Measurements from ENCODE around the gene PDE1A.
"Not testable (repeated sequence)": the region's sequence is repeated elsewhere in the genome, so short reads cannot be mapped to it uniquely, and the experiment has no call there.

PDE1A gene

DNA sequence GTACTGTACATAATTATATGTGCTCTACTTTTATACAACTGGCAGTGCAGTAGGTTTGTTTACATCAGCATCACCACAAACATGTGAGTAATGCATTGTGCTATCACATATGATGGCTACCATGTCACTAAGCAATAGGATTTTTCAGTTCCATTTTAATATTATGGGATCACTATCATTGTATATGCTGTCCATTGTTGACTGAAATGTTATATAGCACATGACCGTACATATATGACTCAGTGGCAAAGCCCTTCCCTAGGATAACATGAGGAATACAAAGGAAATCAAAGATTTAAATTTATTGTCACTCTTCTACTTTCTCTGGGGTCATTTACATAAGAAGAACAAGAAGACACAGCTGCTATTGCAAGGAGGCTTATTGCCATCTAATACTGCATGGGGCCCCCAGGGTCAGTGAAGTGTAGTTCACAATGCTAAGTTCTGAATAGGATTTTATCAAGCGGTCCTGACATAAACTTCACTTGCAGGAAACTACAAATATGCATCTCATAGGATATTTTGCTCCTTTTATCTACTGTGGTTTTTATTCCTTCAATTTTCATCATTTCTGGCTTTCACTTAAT is 21.8 kb downstream of the PDE1A start:
- DNase-seq: no peak

DNA sequence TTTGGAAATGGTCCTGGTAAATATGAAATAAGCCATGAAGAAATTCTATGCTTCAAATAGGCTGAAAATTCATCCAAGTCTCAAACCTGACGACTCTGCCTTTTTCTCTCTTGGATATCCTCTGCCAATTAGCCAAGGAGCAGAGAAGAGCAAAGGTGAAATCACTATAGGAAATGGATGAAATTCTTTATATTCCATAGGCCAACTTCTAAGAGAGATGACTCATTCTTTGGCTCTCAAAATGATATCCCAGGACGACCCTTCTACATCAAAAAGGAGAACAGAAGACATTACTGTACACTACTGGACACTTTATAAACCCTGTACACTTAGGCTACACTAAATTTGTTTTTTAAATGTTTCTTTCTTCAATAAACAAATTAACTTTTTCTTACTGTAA is 22.7 kb downstream of the PDE1A start:
- DNase-seq: no peak

DNA sequence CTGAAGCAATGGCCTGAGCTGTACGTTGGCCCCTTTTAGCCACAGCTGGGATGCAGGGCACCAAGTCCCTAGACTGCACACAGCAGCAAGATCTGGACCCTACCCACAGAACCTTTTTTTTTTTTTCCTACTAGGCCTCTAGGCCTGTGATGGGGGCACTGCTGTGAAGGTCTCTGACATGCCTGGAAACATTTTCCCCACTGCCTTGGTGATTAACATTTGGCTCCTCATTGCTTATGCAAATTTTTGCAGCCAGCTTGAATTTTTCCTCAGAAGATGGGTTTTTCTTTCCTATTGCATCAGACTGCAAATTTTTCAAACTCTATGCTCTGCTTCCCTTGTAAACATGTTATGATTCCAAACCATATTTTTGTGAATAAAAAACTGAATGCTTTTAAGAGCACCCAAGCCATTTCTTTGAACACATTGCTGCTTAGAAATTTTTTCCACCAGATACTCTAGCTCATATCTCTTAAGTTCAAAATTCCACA is 33.5 kb downstream of the PDE1A start:
- no peak for DNase-seq

DNA sequence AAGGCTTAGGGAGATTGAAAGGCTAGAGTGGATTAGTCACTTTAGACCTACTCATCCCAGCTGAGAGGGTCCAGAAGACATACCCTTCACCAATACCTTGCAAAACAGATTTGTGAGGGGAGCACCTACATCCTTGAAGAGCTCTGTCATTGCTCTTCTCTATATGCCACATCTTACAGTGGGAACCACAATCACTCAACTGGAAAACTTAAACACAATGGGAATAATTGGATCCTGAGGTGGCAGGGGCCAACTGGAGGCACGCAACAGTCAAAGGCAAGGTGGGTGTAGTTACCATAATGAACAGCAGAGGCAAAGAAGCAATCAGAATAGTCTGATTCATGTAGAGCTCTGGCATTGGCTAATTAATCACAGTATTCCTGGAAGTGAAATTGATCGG is 35.4 kb downstream of the PDE1A start:
- DNase-seq: no peak

DNA sequence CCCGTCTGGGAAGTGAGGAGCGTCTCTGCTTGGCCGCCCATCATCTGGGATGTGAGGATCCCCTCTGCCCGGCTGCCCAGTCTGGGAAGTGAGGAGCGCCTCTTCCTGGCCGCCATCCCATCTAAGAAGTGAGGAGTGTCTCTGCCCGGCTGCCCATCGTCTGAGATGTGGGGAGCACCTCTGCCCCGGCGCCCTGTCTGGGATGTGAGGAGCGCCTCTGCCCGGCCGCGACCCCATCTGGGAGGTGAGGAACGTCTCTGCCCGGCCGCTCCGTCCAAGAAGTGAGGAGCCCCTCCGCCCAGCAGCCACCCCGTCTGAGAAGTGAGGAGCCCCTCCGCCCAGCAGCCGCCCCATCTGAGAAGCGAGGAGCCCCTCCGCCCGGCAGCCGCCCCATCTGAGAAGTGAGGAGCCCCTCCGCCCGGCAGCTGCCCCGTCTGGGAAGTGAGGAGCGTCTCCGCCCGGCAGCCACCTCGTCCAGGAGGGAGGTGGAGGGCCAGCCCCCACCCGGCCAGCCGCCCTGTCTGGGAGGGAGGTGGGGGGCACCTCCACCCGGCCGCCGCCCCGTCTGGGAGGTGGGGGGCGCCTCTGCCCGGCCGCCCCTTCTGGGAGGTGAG is 40.5 kb downstream of the PDE1A start:
- DNase-seq: not testable (repeated sequence)

DNA sequence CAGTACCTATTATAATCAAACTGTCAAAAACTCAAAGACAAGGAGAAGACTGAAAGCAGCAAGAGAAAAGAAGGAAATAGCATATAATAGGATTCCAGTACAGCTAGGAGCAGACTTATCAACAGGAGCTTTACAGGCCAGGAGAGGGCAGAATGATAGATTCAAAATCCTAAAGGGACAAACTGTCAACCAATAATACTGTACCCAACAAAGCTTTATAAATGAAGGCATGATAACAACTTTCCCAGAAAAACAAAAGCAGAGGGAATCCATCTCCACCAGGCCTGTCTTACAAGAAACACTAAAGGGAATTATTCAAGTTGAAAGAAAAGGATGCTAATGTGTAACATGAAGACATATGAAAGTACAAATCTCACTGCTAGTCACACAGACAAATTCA is 42.0 kb downstream of the PDE1A start:
- no peak for DNase-seq

DNA sequence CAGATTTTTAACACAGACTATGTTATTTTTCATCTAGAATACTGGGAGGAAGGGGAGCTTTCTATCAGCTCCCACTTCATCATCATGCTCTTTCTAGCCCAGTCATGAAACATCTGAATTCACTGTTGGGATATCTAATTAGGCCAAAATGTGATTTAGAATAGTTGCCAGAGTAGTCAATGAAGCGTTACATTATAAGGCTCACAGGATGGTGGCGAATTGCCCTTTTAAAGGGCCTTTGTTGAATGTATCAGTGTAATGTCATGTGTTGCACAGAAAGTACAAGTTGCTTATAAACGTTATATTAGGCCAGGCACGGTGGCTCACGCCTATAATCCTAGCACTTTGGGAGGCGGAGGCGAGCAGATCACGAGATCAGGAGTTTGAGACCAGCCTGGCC is 45.6 kb downstream of the PDE1A start:
- DNase-seq: no peak

DNA sequence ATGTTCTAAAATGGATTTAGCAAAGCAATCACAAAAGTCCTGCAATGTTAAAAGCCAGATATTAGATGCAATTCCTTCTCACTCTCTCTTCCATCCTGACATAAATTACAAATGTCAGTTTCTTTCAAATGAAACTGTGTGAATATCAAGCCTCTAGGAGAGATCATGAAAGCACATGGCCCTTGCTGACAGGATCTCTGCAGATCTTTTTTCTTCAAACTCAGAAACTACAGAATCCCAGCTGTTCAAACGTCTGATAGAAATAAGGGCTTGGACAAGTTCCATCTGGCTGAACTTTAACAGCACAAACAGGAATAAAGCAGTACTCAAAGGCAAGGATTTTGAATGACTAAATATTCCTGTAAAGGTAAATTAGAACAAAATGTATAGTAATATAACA is 47.6 kb downstream of the PDE1A start:
- DNase-seq: no peak

DNA sequence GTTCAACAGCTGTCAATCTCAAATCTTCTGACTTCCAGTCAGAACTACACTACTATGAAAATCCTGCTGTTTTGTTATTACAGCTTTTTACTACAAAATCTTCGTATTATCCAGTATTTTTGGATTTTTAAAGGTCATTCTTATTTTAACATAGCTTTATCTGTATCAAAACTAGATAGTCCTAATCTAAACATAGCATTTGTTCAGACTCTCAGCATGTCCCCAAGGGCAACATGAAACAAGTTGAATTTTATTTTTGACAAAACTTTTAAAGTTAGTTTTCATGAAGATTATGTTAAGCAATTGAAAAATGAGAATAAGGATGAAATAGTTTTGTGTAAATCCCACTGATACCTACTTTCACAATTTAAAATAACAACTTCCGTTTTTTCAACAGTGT is 48.1 kb downstream of the PDE1A start:
- no peak for DNase-seq

DNA sequence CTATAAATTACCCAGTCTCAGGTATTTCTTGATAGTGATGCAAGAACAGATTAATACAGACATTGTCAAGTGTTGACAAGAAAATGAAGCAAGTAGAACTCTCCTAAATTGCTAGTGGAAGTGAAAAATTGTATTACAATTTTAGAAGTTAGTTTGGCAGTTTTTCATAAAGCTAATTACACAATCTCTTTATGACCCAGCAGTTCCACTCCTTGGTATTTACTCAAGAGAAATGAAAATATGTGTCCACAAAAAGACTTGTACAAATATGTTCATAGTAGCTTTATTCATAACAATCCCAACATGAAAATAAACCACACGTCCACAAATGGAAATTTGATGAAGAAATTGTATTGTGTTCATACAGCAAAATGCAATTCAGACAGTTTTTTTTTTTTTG is 49.4 kb downstream of the PDE1A start:
- DNase-seq: no peak

DNA sequence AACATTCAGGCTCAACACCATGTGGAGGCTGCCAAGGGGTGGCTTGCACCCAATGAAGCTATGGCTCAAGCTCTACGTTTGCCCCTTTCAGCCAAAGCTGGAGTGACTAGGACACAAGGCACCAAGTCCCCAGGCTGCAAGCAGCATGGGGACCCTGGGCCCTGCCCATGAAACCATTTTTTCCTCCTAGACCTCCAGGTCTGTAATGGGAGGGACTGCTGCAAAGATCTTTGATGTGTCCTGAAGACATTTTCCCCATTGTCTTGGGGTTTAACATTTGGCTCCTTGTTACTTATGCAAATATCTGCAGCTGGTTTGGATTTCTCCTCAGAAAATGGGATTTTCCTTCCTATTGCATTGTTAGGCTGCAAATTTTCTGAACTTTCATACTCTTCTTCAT is 51.0 kb downstream of the PDE1A start:
- DNase-seq: no peak

DNA sequence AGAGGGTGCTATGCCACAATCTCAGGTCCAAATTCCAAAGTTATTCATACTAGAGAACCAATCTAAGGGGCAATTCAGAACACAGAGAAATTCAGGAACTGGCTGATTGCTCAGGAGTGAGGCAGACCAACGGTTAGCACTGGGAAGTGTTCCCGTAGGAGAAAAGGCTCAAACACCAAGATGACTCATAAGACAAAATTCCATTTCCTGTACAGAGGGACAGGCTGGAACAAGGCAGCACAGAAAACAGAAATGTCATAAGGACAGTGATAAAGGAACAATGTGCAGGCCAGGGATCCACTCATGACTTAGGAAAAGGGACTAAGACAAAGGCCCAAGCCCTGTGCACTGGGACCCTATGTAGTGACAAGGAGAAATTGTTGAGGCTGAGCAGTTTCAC is 54.2 kb downstream of the PDE1A start:
- DNase-seq: peak; percentile 24

DNA sequence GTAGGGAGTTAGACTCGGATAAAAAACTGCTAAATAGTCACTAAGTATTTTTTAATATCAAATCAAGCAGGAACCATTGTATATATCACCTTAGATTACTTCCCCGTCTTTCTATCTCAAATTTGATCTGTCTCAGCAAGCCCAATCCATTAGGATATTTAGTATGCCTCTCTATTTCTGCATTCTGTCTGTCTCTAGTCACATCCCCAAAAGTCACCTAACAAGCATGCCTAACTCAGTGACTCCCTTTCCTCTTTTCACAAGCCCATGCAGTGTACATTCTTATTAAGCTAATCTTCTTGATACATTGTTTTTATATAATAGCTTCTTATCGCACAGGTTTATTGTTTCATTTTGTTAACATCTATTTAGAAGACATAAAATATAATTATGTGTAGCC is 57.8 kb downstream of the PDE1A start:
- no peak for DNase-seq

DNA sequence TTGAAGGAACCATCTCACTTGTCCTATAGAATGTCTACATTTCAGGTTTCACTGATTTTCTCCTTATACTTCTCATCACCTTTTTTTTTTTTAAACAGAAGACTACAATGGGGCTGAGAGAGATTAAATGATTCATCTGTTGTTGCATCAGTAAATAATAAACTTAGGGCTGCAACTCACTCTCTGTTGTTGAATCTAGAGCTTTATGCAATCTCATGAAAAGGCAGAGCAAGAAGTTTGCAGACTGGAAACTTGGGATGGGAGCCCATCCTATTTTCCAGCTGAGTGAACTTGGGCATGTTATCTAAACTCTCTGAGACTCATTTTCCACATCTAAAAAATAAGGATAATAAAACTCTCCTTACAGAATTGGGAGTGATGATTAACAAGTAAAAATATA is 58.4 kb downstream of the PDE1A start:
- DNase-seq: no peak

DNA sequence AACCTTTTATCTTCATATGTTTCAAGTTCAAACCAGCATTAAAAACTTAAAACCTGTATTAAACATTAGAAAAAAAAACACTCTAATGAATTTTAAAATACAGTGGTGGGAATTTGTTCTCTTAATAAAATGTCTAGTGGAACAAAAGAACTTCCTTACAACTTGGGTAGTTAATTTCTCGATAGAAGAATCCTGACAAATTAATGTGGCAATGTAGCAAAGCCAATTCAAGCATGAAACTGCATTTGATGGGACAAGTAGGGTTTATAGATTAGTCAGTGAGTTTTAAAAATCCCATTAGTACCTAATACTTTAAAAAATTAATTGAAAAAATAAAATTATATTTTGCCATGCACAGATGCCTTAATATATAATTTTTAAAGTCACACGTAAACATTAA is 59.4 kb downstream of the PDE1A start:
- no peak for DNase-seq

DNA sequence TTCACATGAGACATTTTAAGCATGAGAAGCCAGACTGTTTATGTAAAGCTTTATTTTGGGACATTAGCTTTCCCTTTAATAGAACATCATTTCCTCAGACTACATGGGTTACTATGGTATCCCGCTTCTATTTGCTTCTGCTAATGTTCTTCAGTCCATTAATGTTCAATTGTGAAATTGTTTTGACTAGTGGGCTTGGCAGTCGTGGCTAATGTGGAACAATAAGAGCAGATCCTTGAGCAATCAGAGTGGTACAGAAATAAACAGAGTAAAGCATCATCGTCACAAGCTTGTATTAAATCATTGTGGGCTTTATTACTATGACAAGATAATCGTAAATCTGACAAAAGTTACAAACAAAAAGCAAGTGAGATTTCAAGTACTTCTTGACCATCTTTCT is 60.2 kb downstream of the PDE1A start:
- DNase-seq: peak; percentile 94

DNA sequence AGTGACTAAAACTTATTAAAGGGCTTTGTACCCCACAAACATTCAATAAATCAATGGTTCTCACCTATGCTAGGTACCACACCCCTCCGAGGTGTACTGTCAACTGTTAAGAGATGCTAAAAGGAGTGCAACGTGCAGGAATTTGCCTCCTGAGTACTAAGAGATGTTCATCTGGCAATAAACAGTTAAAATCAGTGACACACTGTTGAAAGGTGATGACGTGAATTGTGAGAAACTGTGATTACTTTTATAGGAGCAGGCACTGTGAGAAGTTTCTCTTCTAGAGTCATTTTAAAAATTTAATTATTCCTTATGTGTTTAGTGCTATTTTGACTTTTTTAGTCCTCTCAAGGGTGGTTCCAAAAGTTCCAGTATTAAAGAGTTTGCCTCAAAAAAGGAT is 61.0 kb downstream of the PDE1A start:
- no peak for DNase-seq

DNA sequence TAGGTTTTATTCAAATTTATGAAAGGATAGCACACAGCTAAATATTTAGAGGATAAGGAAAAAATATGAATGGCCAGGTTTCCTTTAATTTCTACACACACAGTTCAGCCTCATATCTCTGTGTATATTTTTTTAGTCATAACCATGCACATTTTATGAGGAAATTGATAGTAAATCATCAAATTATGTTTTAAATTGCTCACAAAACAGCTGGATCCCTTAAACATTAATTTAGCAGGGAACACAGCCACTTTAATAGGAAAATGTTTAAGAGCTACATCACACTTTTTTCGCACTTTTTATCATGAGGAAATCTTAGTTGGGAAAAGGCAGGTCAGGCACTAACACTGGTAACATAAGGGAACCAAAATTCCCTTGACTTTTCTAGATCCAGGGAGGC is 65.4 kb downstream of the PDE1A start:
- DNase-seq: no peak

DNA sequence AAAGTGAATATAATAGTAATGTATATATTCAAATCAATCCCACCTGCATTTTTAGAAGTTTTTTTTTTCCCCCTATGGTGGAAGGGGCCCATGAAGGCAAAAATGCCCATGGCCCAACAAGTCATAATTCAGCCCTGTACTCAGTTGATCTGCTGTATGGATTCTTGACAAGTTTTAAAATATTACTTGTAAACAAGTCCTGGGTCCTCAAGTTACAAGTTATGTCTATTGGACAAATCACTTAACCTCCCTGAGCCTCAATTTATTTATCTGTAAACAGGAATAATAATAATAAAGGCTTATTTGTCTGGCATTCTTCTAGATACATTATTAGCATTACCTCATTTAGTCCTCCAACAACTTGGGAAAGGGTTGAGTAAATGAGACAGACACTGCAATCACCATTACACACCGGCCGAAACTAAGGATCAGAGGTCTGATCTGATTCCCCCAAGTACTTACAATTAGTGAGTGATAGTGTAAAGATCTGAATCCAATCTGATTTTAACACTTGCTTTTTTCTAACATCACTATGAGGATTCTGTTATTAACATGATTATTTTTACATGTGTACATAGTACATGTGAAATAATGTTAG is 66.1 kb downstream of the PDE1A start:
- no peak for DNase-seq

DNA sequence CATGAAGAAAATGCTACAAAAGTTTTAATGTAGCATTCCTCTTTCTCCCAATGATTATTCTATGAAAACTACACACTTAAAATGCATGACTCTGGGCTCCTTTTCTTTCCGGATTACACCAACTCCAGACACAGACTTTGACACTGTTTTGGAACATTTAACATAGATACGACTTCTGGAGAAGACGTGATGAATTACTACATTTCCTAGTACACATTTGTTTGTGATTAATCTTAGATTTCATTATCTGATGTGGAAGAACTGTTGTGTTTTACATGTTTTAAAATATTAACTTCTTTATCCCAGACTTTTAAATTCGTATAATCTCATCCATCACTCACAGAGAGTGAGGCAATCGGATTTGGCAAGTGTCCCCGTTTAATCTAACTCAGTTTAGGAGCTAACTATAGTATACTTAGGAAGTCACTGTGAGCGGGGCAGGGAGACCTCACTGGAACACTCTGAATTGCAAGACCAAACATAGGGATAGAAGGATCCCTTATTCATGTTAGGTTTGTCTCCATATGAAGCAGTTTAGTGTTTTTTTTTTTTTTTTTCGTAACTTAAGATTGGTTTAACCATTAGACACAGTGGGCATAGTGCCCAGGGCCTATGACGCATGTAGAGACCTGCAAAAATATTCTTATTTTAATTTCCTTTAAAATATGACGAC is 66.7 kb downstream of the PDE1A start:
- DNase-seq: no peak

DNA sequence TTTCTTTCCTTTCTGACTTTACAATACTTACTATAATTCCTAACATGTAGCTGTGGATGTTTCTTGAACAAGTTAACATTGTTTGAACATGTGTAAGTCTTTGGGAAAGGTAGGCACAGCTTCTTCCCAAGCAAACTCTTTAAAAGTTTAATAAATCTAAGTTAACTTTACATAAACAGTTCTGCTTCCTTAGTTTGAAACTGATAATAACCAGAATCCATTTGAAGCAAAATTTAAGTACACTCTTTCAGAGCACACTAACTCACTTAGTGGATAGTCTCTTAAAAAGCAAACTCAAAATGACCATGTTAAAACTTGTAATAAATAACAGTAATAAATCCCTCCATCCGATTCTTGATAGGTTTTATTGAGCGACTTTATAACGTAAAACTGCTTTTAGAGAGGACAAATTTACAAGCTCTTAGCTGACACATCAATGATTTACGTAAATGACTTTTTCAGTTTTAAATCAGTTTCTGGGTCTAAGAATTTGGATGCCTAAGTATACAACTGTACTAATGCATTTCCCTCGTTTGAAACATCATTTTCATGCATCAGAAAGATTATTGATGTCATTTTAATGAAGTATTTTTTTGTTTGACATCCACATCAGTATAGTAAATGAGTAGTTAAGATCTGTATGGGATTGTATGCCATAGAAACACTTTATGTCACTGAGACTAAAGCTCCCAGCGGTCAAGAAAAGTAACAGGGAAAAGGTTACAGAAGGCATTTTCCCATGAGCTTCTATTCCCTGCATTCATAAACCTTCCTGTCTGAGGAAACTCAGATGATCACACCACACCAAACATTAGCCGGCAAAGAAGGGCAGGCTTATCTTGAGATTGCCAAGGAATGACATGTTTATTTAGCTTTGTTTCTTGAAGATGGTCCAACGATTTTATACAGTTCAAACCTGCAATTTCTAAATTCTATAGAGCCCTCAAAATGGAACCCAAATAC is 67.5 kb downstream of the PDE1A start:
- DNase-seq: no peak

DNA sequence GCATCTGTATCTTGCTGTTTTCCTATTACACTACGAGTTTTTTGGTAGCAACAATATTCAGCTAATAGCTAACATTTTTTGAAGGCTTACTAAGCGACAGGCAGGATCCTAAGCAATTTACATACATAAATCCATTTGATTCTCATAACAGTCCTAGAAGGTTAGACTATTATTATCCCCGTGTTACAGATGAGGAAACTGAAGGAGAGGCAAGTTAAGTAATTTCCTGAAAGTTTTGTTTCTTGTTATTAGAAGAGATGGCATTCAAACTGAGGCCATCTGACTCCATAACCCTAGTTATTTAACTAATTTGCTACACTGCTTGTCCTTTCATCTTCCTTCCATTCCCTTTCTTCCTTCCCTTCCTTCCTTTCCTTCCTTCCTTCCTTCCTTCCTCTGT is 68.2 kb downstream of the PDE1A start:
- no peak for DNase-seq

DNA sequence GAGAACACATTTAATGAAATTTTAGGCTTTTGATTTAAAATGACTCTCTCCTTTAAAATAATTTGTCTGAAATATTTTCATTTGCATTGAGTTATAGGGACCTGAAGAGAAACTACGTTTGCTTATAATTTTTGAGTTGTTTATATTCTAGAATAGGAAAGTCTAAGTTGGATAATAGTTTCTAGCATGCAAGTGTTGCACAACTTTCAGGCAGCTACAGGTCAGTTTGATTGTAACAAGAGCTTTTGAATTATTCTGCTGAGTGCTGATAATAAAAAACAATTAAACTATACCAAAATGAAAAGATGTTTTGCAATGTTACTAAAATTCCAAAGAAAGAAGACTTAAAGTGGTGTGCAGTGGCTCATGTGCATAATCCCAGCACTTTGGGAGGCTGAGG is 71.0 kb downstream of the PDE1A start:
- DNase-seq: no peak

Measured in DMS153 (cell line).